HG03442 (cell line): Measurements from ENCODE around the gene CNP.

Experiments used
- ATAC-seq: cut with Tn5 transposase; IDR thresholded peaks from one replicate; pipeline ENCODE4 v1.9.1; 2021; ENCODE audit warnings: mild to moderate bottlenecking, moderate library complexity; ENCODE audit not compliant: unreplicated experiment

CNP gene

DNA sequence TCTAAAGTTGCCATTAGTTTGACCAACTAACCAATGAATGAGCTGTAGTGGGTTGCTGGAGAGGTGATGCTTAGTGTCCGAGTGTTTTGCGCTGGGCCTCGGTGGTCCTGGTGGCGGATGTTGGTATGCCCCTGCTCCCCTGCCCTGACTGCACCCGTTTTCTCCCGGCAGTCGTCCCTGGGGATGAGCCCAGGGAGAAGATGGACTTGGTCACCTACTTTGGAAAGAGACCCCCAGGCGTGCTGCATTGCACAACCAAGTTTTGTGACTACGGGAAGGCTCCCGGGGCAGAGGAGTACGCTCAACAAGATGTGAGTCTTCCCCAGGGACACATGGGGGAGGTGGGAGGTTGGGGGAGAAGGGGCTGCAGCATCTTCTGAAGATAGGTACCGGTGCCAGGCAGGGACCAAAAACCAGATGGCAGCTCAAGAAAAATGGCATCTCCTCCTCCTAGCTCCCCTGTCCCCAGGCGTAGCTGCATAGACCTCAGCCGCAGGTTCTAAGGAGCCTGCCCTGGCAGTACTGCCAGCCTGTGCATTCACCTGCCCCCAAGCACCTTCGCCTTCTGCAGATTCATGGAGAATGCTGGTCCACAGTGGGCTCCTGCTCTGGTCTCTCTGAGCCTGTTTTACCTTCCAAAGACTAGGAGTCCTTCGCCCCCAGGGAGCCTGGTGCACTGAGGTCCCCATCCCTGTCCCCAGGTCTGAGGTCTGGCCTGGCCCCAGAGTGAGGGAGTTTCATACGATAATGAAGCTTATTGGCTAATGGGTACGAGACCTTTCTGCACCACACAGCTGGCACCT is 5.3 kb downstream of the CNP start:
- no peak for ATAC-seq

DNA sequence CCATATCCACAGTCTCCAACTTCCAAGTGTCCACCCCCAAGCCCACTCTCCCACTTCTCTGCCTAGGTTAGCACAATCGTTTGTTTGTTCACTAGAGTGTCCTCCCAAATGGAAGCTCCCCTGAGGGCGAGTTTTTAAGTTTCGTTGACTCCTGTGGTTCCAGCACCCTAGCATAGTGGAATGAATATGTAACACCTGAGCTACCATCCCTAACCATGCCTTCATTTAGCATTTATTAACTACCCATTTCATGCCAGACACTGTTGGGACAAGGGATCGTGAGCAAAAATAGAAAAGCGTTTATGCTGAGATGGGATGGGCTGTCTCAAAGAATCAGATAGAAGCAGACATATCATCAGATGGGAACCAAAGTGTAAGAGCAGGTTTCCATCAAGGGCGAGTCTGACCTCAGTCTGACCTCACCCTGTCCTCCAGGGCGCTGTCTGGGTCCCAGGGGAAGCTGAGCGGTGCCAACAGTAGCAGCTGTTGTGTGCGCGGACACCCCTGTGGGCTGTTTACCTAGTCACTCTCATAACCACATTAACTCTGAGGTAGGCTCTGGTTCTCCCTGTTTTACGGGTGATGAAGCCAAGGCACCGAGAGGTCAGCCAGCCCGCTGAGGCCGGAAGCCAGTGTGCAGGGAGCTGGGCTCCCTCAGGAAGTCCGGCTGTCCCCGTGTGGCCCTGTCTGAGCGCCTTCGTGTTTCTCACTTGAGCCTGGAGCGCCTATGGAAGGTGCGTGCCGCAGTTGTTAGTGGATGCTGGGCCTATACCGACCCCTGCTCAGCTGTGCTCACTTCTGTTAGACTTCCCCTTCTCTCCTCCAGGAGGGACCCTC is 6.2 kb downstream of the CNP start:
- no peak for ATAC-seq

DNA sequence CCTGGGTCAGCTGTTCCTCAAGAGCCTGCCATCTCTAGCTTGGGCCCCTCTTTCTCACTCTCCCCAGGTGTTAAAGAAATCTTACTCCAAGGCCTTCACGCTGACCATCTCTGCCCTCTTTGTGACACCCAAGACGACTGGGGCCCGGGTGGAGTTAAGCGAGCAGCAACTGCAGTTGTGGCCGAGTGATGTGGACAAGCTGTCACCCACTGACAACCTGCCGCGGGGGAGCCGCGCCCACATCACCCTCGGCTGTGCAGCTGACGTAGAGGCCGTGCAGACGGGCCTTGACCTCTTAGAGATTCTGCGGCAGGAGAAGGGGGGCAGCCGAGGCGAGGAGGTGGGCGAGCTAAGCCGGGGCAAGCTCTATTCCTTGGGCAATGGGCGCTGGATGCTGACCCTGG is 6.8 kb downstream of the CNP start:
- no peak for ATAC-seq

DNA sequence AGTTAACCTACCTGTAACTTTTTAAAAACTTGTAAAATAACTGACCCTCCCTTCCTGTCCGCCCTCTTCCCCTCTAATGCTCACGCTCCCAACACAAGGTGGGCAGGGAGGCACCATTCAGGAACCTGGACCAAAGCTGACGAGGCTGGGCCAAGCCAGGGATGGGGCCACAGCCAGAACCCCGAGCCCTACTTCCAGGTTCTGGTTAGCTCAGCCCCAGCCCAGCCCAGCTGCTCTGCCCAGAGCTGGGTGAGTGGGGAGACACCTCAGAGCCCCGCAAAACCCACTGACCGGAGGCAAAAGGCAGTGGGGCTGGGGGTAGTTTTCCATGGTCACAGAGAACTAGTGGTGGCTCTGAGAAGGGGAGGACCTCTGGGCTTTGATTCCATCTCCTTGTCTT is 7.4 kb downstream of the CNP start:
- ATAC-seq: no peak

DNA sequence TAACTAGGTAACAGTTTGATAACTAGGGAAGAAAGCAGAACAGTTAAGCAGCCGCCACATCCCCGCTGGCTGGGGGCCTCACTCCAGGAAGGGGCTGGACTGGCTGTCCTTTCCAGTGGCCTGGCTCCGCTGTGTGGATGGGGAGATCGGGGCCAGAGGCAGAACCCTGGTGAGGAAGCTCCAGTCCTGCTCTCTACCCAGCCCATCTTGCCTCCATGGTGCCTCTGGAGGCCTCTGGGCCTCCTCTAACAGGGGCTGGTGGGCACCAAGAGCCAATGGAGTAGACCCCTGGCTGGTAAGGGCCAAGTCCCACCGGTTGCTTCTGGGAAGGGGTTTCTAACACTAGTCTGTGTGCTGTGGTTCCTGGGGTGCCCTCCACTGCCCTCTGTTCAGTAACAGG is 8.1 kb downstream of the CNP start:
- no peak for ATAC-seq

DNA sequence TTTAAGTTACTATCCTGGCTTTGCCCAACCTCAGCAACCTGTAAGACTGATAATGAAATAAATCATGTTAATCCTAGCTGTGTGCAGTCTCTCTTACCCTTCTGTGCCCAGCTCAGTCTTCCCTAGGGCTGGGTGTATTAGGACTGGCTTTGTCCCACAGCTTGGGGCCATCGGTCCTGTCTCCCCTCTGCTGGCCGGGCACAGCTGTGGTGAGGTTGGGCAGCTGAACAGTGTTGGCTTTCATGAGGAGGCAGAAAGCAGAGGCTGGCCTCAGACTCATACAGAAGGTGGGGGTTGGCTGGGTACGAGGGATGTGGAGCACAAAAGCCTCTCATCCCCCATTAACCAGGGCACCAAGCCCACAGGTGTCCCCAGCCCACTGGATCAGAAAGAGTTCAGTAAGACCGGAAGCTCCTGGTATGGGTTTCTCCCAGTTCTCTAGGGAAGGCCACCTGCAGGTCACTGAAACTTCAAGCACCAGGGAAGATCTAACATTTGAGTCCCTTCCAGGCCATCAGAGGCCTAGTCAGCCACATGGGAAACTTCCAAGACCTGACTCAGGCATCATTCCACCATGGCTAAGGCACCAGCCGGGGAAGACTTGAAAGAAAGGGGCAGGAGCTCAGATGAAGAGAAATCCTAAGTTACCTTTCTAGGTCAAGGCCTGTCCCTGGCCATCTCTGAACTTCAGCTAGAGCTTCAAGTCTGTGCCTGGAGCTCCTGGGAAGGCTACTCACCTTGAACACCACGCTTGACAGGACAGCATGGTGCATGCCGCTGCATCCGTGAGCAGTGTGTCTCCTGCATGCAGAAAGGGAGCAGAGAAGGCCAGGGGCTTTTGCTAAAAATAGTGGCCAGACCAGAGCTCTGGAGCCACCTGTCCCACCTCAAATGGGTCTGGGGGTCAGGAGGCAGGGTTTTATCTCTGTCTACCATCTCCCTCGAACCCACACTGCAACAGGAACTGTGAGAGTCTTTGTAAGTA is 8.8 kb downstream of the CNP start:
- ATAC-seq: no peak

DNA sequence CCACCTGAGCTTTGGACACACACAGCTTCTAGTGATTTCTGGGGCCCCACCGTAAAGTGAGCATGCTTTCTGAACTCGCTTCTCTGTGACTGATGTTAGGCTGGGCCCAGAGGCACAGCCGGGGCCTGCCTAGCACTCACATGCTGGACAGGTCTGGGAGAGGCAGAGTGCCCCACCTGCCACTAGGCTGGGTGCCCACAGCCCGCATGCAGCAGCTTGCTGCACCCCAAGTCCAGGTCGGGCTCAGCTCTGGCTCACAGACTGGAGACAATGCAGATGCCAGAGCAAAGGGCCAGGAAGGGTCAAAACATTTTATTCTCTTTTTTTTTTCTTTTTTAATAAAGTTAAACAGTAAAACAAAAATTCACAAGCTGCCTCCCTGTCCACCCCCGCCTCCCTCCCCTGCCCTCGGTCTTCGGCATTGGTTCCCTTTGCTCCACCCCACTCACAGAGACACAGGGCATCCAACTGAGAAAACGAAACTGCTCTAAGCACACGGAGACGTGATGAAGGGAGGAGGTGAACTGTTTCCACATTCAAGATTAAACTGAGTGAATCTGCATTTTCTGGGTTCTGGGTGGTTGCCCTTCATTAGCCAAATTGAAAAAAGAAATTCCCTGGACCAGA is 9.7 kb downstream of the CNP start:
- ATAC-seq: no peak

DNA sequence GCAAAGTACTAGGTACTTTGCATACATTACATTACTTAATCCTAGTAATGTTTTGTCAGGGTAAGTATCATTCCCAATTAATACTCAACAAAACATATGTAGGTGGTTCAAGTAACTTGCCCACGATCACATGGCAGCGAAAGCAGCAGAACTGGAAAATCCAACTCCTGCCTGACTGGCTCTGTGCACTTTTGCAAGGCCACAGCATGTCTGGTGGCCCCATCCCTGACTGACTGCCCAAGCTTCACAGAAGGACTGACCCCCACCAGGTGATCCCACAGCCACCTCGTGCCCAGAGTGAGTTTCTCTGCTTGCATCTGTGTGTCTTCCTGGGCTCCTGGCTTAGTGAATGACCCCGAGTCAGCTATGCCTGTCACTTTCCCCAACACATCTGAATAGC is 11.4 kb downstream of the CNP start:
- ATAC-seq: no peak

DNA sequence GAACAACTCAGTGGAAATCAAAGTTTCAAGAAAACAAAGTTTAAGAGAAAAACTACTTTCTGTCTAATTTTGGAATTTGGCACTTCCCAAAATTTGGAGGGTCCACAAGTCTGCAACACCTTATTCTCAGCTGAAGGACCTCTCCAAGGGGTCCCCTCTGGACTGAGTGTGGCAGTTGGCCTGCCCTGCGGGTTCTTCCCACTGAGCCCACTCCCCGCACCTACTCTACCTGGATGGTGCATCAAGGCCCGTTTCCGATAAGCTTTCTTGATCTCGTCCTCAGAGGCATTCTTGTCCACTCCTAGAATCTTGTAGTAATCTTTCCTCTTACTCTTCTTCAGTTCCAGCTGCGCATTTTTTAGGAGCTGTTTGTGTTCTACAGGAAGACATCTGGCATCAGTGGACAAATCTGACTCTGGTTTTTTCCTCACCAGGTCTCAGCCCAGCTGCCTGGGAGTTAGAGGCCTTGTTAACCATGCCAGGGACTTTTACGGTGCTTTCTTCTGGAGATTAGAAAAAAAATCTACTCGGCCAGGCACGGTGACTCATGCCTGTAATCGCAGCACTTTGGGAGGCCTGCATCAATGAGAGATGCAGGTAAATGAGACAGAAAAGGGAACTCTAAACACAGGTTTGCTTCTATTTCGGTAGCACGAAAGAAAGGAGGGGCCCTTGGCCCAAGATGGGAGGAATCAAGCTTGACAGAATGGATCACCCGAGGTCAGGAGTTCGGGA is 15.6 kb downstream of the CNP start:
- no peak for ATAC-seq

DNA sequence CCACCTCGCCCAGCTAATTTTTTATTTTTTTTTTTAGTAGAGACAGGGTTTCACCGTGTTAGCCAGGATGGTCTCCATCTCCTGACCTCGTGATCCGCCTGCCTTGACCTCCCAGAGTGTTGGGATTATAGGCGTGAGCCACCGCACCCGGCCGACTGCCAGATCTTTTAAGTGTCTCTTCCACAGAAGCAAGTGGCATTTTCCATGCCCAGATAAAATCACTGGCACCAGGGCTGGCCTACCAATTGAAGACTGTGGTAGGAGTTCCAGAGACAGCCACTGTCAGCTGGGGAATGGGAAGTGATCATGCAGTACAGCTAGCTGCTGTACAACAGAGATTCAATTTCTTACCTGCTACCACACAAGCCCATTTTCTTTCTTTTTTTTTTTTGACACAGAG is 17.9 kb downstream of the CNP start:
- ATAC-seq: no peak

DNA sequence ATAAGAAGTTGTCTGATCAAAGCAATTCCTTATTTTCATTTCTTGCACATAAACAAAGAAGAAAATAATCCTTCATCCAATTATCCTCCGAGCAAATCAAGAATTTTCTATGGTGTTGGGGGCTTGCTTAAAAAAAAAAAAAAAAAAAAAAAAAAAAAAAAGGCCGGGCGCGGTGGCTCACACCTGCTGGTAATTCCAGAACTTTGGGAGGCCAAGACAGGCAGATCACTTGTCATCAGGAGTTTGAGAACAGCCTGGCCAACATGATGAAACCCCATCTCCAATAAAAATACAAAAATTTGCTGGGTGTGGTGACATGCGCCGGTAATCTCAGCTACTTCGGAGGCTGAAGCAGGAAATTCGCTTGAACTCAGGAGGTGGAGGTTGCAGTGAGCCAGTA is 19.3 kb downstream of the CNP start:
- ATAC-seq: no peak

DNA sequence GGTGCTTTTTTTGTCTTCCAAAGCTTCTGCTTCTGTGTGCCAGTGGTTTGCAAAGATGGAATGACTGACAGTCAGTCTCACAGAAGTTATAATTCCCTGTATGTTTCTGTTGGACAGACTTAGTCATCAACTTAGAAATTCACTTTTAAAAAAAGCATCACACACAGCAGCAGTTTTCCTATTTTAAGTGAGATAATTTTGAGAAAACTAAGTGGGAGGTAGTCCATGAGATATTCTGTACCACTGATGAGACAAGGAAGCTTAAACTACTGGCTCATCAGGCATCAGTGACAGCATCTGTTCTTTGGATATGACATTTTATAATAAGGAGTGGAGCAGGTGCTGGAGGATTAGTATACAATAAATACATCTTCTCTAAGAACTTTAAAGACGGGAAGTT is 20.0 kb downstream of the CNP start:
- ATAC-seq: no peak

DNA sequence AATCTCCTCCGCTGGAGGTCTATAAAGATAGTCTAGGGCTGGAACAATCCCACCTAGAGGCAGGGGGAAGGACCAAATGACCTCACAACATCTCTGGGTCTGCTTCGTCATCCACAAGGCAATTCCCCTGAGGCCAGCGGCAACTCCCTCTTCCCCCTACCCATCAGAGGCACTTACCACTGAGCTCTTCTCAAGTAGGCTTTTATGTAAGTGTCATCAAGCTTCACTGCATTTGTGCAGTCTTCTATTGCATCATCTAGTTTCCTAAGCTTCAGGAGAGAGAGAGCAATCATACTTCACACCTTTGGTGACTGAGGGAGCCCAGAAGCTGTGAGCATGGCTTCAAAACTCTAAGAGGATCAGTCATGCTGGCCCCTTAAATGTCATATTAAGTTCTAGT is 21.0 kb downstream of the CNP start:
- ATAC-seq: no peak

DNA sequence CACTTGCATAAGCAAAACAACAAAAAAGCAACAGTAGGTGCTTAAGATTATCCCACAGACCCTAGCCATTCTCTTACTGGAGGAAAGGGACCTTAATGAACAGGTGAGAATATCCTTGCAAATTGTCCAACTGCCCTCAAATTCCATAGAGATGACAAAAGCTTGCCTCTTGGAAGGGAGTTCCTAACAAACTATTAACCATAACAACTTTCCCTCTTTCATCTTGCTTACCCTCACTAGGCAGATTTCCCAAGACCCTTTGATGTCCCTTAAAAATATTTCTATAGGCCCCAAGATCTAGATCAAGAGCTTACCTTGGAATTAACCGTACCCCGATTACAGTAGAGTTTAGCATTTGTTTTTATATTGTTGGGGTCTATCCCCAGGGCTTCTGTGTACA is 21.8 kb downstream of the CNP start:
- ATAC-seq: no peak

DNA sequence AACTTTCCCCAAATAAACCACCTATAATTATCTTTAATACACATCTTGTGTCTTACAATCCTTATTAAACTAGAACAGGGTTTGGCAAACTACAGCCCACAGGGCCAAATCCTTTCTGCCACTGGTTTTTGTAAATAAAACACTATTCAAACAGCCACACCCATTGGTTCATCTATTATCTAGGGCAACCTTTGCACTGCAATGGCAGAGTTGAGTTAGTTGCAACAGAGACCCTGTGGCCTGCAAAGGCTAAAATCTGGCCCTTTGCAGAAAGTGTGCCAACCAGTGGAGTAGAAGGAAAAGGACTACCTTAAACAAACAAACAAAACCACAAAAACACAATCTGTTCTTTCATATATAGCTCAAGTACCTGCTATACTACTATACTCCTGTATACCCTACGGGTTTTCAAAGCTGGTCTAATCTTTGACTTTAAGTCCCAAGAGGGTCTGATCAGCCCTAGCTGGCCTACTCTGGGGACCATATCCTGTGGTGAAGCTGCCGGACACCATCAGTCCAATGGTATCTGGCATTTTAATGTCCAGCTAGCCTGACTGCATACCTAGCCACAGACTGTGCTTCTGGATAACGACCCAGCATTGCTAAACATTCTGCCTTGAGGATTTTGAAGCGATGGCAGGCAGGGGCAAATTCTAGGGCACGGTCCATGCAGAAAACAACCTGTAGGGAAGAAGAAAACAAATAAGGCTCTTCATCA is 23.3 kb downstream of the CNP start:
- no peak for ATAC-seq

DNA sequence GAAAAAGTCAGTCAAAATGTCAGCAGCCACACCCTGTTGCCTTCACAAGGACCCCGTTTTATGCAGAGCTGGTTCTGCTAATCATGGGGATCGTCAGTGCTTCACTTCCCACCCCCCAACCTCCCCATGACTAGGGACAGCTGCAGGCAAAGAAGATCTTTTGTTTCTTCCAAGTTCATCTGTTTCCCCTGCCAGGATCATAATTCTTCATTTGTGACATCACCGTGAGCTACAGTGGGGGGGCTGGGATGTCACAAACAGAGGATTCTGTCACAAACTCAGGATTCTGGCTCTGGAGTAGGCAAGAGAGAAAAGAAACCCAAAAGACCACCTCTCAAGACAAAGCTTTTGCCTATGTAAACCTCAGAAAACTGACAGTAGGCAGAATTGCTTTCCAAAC is 26.0 kb downstream of the CNP start:
- ATAC-seq: no peak

DNA sequence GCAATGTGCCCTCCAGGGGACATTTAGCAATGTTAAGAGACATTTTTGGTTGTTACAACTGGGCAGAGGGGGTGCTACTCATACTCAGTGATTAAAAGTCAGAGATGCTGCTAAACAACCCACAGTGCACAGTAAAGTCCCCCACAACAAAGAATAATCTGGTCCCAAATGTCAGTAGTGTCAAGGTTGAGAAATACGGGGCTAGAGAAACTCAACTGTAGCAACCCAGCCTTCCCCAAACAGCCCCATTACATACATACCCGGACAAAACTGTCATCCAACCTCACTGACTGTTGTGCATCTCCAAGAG is 30.2 kb downstream of the CNP start:
- ATAC-seq: no peak

DNA sequence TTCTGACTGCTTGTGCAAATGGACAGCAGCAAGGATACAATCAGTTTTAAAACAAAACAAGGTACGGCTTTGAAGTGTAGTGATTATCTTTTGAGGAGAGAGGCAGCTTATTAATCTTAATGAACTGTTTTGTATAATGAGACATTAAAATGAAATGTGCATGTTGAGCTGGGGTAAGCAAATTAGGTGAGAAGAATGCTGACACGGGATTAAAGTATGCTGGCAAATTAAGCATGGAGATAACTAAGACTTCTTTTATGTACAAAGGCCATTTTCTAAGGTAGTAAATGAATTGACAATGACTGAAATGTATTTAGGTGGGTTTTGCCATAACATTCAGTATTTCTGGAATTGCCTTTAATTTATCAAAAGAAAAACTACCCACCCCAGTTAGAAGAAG is 31.9 kb downstream of the CNP start:
- ATAC-seq: no peak

DNA sequence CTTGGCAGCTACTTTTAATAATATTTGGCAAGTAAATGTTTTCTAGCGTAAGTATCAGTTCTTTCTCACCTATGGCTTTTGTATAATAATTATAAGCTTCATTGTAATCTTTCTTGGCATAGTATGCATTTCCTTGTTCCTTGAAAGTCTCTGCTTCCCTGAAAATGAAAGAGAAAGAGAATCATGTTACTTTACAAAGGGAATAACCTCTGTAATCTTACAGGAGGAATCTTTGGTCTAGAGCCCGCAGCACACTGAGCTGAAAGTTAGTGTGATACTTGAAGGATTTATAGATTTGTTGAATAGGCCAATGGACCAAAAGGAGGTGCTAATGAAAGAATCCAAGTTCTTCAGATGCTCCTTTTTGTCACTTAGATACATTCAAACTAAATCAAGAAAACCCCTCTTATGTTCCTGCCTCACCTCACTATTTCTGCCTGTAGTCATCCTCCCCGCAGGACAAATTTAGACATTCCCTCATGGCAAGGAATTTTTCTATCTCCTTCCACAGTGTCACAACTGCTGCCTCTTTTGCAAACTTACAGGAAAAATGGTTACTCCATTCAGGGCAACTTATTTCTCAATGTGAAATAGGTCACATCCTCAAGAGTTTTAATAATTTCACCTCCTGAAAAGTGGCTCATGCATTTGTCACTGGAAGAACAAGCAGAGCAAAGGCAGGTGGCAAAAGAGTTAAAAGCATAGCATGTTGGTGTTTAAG is 34.0 kb downstream of the CNP start:
- ATAC-seq: no peak
